GM21390 (cell line): ENCODE measurements around the gene VPS72.

Experiments used
- ATAC-seq: cut with Tn5 transposase; IDR thresholded peaks from one replicate; pipeline ENCODE4 v1.9.1; 2021; ENCODE audit not compliant: unreplicated experiment

VPS72 gene

GRCh38 chr1:151146072-151146411 is 44.0 kb downstream of the VPS72 start:
- no peak for ATAC-seq

- ATAC-seq: no peak
Measured at GRCh38 chr1:151145304-151146071, 44.5 kb downstream of the VPS72 start.

GRCh38 chr1:151144474-151145303 is 45.3 kb downstream of the VPS72 start:
- no peak for ATAC-seq

- ATAC-seq: no peak
Measured at GRCh38 chr1:151143986-151144385, 46.0 kb downstream of the VPS72 start.

GRCh38 chr1:151143057-151143435 is 47.0 kb downstream of the VPS72 start:
- ATAC-seq: no peak

GRCh38 chr1:151142411-151143056 is 47.5 kb downstream of the VPS72 start:
- ATAC-seq: no peak

- no peak for ATAC-seq
Measured at GRCh38 chr1:151137789-151138188, 52.2 kb downstream of the VPS72 start.

- no peak for ATAC-seq
Measured at GRCh38 chr1:151135433-151136385, 54.3 kb downstream of the VPS72 start.

- no peak for ATAC-seq
Measured at GRCh38 chr1:151134991-151135390, 55.0 kb downstream of the VPS72 start.

- no peak for ATAC-seq
Measured at GRCh38 chr1:151134396-151134795, 55.6 kb downstream of the VPS72 start.

- ATAC-seq: no peak
Measured at GRCh38 chr1:151133018-151133806, 56.8 kb downstream of the VPS72 start.

- no peak for ATAC-seq
Measured at GRCh38 chr1:151132335-151133017, 57.5 kb downstream of the VPS72 start.

- ATAC-seq: no peak
Measured at GRCh38 chr1:151131701-151132334, 58.2 kb downstream of the VPS72 start.

GRCh38 chr1:151130987-151131586 is 58.9 kb downstream of the VPS72 start:
- ATAC-seq: no peak

- no peak for ATAC-seq
Measured at GRCh38 chr1:151128800-151129199, 61.2 kb downstream of the VPS72 start.
